NCI-H748 (cell line): ENCODE measurements around the gene PTOV1.

Experiments
- DNase-seq: peaks from one replicate; lab custom pipeline; 2025; ENCODE audit not compliant: unreplicated experiment; lab: John Stamatoyannopoulos, UW

Gene PTOV1

DNA sequence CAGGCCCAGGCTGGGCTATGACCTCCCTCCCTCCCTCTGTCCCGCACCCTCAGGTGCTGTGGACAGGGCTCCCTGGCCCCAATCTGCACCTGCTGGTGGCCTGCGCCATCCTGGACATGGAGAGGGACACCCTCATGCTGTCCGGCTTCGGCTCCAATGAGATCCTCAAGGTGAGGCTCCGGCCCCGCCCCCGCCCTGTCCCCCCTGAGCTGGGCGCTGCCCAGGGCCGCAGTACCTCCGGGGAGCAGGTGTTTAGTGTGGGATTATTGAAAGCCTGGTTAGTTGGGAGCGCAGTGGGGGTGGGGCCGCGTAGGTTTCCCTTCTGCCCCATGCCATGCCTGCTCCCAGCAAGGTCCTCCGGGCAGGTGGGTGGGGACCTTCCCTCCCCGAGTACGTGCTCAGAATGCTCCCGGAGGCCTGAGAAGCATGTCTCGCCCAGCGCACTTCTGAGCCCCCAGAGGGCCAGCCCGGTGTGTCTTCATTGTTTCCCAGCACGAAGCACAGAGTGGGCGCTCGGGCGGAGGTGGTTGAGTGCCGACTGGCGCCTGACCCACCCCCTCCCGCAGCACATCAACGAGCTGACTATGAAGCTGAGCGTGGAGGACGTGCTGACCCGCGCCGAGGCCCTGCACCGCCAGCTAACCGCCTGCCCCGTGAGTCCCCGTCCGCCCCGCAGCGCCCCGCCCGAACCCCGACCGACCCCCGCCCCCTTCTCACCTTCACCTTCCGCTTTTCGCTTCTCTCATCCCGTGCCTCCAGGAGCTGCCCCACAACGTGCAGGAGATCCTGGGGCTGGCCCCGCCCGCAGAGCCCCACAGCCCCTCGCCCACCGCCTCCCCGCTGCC lies 36.9 kb downstream of the PTOV1 start:
- peak; percentile 83 for DNase-seq

DNA sequence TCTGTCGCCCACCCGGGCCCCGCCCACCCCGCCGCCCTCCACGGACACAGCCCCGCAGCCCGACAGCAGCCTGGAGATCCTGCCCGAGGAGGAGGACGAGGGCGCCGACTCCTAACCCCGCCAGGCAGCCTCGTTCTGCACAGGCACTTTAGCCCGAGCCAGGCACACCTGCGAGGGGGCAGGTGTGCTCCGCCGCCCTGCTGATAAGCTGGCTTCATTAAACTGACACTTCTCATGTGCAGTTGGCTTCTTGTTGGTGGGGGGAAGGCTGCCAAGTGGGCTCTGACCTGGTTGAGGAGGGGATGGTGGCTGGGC lies 37.5 kb downstream of the PTOV1 start:
- peak; percentile 79 for DNase-seq

DNA sequence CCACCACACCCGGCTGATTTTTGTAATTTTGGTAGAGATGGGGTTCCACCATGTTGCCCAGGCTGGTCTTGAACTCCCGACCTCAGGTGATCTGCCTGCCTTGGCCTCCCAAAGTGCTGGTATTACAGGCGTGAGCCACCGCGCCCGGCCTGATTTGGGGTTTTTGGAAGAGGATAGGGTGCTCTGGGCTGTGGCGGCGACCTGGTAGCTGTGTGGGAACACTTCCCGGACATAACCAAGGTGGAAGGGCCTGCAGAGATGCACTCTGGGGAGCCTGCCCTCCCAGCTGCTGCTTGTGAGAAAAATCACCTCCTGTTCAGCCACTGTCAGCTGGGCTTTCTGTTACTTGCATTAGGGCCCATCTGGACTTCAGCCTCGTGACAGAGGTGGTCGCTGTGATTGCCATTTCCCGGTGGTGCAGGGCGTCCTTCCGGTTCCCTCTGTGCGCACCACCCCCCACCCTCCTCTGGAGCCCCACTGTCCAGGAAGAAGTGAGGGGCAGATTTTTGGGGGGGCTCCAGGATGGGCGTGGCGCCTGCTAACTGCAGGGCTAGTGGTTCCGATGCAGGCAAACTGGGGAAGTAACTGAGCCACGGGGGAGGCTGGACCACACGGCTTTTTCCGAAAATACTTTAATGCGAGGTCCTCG lies 38.2 kb downstream of the PTOV1 start:
- no peak for DNase-seq

DNA sequence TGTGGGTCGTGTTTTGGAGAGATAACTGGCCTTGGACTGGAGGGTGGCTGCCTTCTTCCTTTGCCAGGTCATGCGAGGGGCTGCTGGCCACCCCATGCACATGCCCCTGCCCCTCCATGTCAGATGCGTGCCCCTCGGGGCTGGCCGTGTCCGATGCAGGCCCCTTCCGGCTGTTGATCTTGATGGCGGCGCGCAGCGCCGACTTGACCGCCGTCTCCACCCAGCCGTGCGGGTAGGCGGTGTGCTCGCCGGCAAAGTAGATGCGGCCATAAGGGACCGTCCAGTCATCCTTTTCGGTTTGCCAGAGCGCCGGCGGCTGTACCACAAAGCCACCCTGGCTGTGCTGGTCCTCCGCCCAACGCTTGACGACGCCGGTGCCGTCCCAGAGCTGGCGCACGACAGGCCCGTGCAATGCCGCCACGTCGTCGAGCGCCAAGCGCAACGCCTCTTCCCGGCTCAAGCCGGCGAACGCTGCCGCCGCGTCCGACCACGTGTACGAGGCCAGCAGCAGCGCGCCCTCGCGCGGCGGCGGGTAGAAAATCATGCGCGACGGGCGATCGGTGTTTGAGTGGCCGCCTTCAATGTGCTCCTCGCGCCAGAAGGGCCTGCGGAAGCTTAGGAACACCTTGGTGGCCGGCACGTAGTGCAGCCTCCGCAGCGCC lies 38.9 kb downstream of the PTOV1 start:
- DNase-seq, result peak; percentile 81

DNA sequence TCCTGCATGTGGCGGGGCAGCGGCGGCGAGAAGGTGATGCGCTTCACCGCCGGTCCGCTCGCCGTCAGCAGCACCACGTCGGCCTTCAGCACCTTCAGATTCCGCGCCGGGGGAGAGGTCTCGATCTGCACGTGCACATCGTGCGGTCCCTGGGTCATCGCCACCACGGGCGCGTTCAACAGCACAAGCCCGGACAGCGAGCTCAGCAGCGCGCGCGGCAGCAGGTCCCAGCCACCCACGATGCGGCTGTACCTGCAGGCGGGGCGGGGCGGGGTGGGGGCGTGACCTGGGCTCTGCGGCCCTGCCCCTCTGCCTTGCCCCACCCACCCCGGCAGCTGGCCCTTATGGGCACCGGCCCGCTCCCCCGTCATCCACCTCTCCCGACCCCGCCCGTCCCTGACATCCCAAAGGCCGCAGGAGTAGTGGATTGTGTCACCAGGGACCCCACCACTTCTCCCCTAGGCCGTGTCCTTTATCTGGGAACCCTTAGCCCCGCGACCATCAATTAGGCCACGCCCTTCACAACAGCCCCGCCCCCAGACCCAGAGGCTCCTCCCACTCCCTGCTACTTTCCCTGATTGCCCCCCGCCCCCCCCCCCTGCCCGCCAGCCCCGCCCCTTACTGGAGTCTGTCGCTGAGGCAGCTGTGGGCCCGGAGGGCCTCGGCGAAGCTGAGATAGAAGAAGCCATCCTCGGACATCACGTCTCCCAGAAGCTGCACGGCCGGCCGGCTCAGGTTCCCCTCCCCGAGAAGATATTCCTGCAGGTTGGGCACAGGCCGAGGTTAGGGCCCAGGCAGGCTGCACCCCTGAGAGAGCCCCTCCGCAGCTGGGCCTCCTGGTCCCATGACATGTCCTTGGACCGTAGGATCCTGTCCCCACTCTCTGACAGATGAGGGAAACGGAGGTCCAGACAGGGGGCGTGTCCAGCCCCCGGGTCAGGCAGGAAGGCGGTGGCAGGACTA lies 39.7 kb downstream of the PTOV1 start:
- peak; percentile 81 for DNase-seq

DNA sequence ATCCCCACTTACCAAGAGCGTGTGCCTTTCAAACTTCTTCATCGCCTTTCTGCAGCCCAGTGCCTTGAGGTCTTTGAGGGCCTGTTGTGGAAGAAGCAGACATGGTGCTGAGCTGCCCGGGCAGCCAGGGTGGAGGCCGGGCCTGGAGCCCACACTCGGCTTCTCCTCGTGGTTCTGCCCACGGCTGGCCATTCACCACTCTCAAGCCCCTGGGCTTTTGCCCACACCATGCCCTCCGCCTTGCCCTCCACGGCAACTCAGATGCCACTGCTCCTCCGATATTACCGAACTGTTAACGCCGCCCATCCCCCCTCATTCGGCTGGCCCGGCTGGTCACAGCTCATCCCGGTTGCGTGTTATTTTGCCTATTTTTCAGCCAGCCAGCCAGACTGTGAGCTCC lies 40.4 kb downstream of the PTOV1 start:
- no peak for DNase-seq

DNA sequence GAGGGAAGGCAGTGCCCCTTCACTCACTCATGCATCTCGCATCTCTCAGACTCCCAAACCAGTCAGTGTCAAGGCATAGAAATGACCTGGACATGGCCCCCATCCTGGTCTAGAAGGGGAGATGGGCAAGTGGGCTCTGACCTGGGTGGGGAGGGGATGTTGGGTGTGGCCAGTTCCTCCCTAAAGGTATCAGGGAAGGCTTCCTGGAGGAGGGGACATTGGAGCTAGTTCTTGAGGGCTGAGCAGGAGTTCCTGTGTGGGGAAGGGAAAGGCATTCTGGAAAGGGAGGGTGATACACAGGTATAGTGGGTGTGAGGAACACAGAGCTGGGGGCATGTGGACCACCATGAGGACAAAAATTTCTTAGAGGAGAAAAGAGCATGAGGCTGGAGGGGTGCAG lies 41.8 kb downstream of the PTOV1 start:
- DNase-seq, result no peak

DNA sequence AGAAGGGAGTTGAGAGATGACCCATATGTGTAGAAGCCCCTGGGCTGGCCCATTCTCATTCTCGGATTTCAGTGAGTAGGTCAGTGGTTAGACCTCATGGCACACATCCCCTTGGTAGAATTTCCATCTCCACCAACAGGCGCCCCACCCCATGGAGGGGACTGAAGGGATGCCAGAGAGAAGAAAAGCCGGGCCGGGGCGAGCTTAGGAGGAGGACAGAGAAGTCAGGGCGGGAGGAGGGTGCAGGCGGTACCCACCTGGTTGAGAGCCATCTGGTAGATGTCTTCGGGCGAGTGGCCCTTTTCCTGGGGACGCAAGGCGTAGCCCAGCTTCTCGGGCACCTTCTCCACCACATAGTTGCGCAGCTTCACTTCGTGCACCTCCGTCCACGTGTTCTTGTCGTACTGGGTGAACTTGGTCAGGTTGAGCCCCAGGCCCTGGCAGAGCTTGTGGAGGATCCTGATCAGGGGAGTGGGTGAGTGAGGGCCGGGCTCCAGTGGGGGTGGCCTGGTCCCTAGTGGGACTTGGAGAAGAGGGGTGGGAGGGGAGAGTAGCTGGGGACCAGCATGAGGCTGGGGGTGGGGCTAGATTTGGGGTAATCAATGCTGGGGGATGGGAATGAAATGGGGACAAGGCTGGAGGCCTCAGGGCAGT lies 43.2 kb downstream of the PTOV1 start:
- DNase-seq, result no peak

DNA sequence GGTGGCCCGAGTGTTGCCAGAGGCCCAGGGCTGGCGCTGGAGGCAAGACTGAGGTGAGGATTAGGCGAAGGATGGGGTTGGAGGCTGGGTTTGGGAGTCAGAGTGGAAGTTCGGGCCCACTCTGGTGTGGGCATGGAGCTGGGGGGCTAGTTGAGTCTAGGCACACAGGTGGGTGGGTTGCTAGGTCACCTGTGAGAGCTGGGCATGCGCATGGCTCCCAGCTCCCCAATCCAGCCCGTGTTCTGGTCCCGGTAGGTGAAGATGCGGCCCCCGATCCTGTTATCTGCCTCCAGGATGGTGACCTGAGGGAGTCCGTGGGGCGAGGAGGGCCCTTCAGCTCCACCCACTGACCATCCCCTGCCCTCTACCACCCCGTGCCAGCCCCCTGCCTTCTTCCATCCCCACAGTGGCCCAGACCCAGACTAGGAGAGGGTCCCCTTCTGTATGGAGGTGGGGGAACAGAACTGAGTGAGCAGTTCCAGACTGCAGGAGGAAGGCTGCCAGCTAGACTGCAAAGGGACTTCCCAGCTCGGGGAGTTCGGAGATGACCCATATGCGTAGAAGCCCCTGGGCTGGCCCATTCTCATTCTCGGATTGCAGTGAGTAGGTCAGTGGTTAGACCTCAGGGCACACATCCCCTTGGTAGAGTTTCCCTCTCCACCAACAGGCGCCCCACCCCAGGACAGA lies 44.1 kb downstream of the PTOV1 start:
- DNase-seq, result no peak

DNA sequence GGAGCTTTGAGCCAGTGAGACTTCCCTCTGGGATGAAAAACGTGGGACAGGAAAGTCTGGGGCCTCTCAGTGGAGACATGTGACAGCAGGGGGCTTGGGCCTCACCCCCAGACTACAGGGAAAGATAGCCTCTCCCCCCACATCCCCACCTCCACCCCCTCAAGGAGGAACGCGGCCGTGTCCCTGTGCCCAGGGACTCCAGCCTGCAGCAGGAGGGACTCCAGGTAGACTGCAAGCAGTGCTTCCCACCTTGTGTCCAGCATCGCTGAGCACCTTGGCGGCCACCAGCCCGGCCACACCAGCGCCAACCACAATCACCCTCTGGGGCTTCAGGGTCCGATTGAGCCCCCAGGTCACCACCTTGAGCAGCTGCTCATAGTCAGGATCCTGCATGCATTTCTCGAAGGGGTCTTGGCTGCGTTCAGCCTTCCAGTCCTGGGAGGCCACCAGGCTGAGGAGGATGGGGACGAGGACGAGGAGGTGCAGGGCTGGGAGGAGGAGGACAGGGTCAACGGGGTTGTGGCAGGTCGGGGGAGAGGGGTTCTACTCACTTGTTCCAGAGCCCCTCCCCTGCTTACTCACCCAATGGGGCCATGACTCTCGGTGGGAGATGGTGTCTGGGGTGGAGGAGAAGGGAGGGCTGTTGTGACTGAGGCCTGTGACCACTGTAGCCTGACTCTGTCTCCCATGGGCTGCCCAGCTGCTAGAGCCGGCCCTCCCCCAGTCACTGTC lies 44.8 kb downstream of the PTOV1 start:
- DNase-seq, result no peak

DNA sequence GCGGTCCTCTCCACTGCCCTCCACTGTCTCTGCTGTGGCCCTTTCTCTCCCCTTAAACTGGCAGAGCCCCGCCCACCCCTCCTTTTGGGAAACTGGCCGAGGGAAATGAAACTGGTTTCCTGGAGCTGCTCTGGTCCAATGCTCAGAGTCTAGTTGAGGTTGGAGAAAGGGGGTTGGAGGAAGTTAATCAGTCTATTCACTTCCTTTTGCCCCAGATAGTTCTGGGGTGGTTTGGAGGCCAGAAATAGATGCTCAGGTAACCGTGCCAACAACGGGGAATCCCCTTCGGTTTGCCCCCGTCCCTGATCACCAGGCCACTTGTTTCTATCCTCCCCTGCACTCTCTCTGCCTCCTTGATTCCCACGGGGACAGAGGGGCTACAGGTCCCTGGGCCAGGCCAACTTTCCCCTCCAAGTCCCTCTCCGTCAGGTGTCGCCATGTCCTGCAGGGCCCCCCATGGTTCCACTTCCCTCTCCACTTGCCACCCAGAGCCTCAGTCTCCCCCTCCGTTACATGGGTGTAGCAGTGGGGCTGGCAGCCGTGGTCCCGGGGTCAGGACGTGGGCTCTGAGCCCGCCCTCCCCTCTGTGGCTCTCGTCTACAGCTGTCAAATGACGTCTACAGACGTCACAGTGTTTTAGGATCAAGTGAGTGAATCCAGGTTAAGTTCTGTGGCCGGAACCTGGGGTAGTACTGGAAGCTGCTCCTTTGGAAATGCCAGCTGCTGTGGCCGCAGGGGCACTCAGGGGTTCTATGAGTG lies 46.1 kb downstream of the PTOV1 start, which contains the start of gene IL4I1:
Gene IL4I1, minus strand, starts transcription at position 25 of the 759 bp plus-strand sequence. CDS start 727 bp downstream, outside the sequence.
- DNase-seq, result no peak

DNA sequence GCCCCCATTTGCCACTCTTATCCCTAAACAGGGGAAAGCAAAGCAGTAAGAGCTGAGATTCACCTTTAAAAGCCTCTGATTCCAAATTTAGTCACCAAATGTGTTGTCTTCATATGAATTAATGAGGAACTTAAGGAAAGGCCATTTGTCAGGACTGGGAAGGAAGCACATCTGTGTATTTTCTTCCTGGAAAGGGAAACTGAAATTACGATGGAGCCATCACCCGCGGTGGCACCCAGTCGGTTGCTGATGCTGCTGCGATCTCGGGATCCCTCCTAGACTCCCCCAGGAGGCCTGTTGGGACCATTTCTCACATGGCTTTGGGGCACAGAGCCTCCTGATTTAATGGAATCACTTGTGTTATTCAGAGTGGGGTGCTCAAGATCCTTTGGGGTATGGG lies 53.2 kb downstream of the PTOV1 start:
- no peak for DNase-seq

DNA sequence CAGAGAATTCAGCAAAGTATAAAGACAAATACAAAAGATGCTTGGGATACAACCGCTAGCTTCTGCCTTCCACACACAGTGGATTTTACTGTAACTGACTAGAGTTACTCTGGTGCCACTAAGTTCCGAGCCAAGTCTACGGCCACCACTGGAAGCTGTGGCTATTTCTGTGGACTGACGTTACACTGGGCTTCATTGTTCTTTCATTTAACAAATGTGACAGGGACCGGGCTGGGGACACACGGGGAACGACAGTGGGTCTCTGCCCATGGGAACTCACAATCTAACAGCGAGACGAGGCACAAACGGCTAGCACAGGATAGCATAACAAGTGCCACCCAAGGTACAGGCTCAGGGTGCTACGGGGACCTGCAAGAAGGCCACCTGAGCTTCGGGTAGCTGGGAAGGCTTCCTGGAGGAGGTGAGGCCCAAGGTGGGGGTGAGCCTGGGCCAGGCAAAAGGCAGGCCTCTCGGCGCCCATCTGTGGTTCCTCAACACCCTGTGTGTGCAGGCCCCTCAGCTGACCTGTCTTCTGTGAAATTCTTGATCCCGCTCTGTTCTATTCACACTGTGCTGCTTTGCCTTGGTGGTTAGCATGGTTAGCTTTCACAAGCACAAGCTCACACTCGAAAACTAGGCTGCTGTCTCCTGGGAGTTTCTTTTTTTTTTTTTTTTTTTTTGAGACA lies 56.1 kb downstream of the PTOV1 start:
- DNase-seq, result no peak

DNA sequence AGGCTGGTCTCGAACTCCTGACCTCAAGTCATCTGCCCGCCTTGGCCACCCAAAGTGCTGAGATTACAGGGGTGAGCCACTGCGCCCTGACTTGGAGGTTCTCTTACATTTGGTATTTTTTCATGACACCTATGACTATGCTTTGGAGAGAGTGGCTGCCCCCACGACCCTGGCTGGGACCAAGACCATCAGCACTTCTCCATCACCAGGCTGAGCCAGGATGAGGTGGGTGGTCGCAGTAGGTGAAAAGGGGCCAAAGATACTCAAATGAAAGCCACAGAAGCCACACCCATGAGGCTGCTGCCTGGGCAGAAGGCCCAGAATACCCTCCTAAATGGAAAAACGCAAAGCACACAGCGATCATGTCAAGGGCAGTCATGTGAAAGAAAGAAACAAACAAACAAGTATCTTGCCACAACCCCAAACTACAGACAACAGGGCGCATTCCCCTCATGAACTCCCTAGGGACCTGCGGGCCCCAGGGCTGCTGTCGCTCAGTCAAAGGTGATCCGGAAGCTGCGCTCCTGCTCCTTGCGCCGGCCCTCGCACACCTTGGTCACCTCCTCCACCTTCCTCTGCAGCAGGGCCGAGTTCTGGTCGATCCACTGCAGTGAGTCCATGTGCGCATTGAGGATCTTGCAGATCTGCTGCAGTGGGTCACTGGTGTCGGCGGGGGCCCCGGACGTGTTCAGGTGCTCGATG lies 56.9 kb downstream of the PTOV1 start:
- no peak for DNase-seq

DNA sequence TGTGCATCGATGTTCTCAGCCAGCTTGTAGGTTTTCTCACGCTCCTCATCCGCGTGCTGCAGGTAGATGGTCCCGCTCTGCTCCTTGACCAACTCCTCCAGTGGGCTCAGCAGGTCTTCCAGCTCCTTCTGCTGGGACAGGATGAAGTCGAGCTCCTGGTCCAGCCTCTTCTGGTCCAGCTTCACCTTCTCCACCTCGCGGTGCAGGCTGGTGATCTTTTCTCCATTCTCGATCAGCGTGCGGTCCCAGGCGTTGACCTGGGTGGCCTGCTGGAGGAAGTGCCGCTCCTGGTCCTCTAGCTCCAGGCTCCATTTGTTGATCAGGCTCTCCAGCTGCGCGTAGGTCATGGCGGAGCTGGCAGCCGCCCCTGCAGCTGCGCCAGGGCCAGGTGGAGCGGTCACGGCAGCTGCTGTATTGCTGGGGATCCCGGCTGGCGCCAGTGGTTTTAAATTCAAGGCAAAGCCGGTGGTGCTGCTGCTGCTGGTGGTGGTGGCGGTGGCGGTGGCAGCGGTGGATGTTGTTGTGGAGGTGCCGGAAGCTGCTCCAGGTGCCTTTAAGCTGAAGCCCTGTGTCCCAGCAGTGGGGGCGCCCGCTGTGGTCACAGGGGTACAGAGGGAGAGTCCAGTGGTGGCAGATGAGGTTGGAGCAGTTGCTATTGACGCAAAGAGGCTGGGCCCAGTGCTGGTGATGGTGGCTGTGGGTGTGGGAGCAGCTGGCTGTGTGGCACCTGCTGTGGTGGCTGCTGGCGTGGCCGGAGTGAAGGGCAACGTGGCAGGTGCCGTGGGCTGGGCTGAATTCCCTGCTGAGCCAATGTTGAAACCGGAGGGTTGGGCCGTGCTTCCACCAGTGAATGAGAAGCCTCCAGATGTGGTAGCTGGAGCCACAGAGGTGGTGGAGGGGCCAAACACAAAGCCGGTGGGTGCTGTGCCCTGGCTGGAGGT lies 57.8 kb downstream of the PTOV1 start:
- DNase-seq, result no peak

DNA sequence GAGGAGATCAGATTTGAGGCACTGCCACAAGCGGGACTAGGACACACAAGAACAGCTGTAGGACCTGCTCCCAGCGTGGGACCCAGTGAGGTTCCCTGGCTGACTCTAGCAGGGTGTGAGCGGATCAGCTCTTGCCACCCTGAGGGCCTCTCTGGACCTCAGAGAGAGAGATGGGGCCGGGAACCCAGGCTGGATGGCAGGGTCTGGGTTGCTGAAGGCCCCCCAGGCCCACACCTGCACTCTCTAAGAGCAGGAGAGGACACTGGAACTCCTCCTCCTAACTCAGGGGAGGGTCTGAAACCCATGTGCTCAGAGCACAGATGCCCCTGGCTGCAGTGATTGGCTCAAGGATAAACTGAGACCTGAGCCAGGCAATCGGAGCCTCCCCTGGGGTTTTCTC lies 59.2 kb downstream of the PTOV1 start:
- no peak for DNase-seq
